Measurements from ENCODE around the gene AGRP. TPM values are rescaled to one million over a fixed set of nuclear protein-coding genes. Genes with fewer than 3 reads are reported as not detected.

AGRP gene
- total RNA-seq, 1 donor from 2014 or later, result not detected

DNA sequence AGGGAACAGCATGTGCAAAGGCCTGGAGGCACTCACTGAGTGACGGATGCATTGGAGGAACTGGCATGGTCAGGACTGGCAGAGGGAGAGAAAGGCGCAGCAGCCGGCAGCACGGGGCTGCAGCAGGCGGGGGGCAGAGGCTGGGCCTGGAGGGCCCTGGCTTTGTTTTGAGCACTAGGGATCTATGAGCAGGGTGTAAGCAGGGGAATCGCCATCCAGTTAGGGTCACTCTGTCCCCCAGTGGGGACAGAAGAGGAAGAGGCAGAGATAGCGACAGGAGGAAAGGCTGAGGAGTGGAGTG lies 38.3 kb downstream of the AGRP start:
- no peak overlapping the region for H3K4me3 Mint-ChIP-seq
- H3K36me3 Mint-ChIP-seq, result peaks cover 5% of the 10 kb centered on the region
- TF ChIP-seq, protein P1, sequence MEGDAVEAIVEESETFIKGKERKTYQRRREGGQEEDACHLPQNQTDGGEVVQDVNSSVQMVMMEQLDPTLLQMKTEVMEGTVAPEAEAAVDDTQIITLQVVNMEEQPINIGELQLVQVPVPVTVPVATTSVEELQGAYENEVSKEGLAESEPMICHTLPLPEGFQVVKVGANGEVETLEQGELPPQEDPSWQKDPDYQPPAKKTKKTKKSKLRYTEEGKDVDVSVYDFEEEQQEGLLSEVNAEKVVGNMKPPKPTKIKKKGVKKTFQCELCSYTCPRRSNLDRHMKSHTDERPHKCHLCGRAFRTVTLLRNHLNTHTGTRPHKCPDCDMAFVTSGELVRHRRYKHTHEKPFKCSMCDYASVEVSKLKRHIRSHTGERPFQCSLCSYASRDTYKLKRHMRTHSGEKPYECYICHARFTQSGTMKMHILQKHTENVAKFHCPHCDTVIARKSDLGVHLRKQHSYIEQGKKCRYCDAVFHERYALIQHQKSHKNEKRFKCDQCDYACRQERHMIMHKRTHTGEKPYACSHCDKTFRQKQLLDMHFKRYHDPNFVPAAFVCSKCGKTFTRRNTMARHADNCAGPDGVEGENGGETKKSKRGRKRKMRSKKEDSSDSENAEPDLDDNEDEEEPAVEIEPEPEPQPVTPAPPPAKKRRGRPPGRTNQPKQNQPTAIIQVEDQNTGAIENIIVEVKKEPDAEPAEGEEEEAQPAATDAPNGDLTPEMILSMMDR (IDR thresholded peaks at IDR 0.05; ENCODE audit: unreplicated experiment), result no peak
- DNase-seq (ENCODE audit: low spot score in 2 of 2, unreplicated experiment in 2 of 2), result no peak
- H3K4me1 Mint-ChIP-seq, result no peaks in the 10 kb centered on the region
- H3K9me3 Mint-ChIP-seq, result no peaks in the 10 kb centered on the region
- no peak overlapping the region for H3K27ac Mint-ChIP-seq
- no peaks in the 10 kb centered on the region for H3K27me3 Mint-ChIP-seq (ENCODE audit: low read depth)

DNA sequence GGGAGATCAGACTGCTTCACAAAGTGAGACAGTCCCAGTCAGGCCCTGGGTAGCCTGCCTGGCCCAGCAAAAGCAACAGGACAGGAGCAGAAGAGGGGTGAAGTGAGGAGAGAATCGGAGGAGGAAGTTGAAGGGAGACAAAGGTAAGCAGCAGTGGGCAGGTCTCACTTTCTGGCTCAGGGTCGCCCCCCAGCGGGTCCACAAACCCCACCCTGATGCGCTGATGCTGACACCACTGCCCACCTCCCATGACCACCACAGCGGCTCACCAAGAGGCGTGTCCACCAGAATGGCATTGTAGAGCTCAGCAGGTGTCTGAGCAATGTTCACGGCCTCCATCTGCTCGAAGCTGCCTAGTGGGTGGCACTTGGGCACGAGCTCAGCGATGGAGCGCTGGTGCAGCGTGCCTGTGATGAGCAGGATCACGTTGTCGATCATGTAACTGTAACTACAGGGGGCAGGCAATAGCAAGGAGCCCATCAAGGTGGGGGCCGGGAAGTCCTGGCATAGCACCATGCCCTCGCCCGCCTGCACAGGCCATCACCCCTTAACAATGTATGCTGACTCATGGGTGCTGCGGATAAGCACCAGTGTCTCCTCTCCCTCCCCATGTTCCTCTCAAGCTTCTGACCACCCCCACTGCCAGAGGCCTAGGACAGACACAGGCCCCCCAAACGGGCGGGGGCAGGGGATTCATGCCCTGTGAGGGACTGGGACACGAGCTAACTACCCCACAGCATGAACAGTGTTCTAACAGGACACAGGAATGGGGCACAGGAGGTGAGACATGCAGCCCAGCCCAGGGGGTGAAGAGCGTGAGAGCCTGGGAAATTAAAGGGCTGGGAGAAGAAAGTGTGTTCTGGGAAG lies 38.9 kb downstream of the AGRP start:
- Mint-ChIP-seq H3K4me3 (no peak overlapping the region), H3K27ac (no peak overlapping the region), H3K4me1 (no peaks in the 10 kb centered on the region), H3K36me3 (peaks cover 4% of the 10 kb centered on the region), H3K27me3 (ENCODE audit: low read depth) (no peaks in the 10 kb centered on the region), H3K9me3 (no peaks in the 10 kb centered on the region)
- DNase-seq (ENCODE audit: low spot score in 2 of 2, unreplicated experiment in 2 of 2), result no peak
- TF ChIP-seq, protein P1 (IDR thresholded peaks at IDR 0.05; ENCODE audit: unreplicated experiment), result no peak

DNA sequence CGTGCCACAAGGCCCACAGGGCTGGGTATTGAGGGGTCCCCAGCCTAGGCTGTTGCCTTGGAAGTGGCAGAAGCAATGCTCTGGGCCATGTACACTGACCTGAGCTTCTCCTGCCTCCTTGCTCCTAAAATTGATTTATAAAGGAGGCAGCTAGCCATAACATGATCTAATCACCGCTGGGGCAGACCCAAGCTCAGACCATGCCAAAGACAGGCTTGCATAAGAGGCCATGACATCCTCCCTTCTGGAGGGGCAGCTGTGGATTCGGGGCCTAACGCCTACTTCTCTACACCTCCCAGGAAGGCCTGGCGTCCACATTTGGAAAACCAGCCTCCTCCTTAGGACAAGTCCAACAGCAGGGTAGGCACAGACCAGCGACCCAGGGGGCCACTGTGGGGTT lies 40.1 kb downstream of the AGRP start:
- no peak overlapping the region for H3K4me3 Mint-ChIP-seq
- H3K4me1 Mint-ChIP-seq, result no peaks in the 10 kb centered on the region

DNA sequence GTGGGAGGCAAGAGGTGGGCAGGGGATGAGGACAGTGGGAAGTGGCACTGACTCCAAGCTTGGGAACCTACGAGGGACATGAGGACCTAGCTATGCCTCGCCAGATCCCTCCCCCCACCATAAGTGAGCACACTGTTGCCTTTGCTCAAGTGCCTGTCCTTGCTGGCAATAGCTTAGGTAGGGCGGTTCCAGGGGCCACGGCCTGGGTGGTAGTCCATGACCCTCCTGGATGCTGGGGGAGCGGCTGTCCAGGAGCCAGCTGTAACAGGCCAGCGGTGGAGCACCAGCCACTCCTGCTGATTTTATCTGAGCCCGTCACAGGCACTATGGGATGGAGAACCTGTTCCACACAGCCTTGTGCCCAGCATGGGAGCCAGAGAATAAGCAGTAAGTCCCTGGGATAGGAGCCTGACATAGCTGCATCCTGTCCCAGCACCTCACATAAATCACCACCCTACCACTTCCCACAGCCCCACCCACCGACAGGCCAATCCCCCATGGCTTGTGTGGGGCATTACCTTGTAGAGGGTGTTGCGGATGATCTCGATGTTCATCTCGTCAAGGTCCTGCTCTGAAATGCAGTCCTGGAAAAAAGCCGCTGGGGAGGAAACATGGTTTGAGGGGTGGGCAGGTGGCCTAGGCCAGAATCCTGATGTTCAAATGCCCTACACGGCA lies 40.6 kb downstream of the AGRP start:
- no peaks in the 10 kb centered on the region for H3K9me3 Mint-ChIP-seq
- no peaks in the 10 kb centered on the region for H3K36me3 Mint-ChIP-seq
- no peak overlapping the region for H3K4me3 Mint-ChIP-seq
- no peak overlapping the region for H3K27ac Mint-ChIP-seq
- H3K27me3 Mint-ChIP-seq (ENCODE audit: low read depth), result no peaks in the 10 kb centered on the region
- TF ChIP-seq, protein P1 (IDR thresholded peaks at IDR 0.05; ENCODE audit: unreplicated experiment), result no peak
- no peak for DNase-seq (ENCODE audit: low spot score in 2 of 2, unreplicated experiment in 2 of 2)
- no peaks in the 10 kb centered on the region for H3K4me1 Mint-ChIP-seq

More for the DNA sequence above, 40.1 kb downstream of the AGRP start:
- Mint-ChIP-seq H3K27me3 (ENCODE audit: low read depth) (no peaks in the 10 kb centered on the region), H3K9me3 (no peaks in the 10 kb centered on the region), H3K27ac (no peak overlapping the region), H3K36me3 (no peaks in the 10 kb centered on the region)
- TF ChIP-seq, protein P1 (IDR thresholded peaks at IDR 0.05; ENCODE audit: unreplicated experiment), result no peak
- no peak for DNase-seq (ENCODE audit: low spot score in 2 of 2, unreplicated experiment in 2 of 2)

DNA sequence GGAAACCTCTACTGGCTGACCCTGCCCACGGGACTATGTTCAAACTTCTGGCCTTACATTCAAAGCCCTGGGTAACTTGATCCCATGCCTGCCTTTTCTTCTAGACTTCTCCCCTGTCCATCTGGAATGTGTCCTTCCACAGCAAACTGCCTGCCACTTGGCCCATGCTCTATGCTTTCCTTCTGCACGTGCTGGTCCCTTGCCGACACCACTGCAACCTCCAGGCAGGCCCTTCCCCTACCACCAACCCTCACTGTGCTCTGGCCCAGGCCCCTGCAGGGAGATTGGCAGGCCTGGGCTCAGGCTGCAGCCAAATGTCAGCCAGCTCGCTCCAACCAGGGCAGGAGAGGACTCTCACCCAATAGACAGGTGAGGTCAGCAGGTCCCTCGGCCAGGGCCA lies 41.4 kb downstream of the AGRP start:
- Mint-ChIP-seq H3K36me3 (peaks cover 2% of the 10 kb centered on the region), H3K4me3 (no peak overlapping the region), H3K4me1 (no peaks in the 10 kb centered on the region), H3K9me3 (no peaks in the 10 kb centered on the region), H3K27ac (no peak overlapping the region), H3K27me3 (ENCODE audit: low read depth) (no peaks in the 10 kb centered on the region)
- TF ChIP-seq, protein P1 (IDR thresholded peaks at IDR 0.05; ENCODE audit: unreplicated experiment), result no peak
- no peak for DNase-seq (ENCODE audit: low spot score in 2 of 2, unreplicated experiment in 2 of 2)

Measured in mesothelial cell of epicardium (in vitro differentiated cells).